HG03575 (cell line): ENCODE results near the gene IFT81.

ENCODE experiments used
- ATAC-seq: cut with Tn5 transposase; IDR thresholded peaks from one replicate; pipeline ENCODE4 v1.9.1; 2021; ENCODE audit not compliant: unreplicated experiment, insufficient number of reproducible peaks, low FRiP score; ENCODE audit errors: extremely low read depth

Gene IFT81

GRCh38 chr12:110258466-110258865 is 134.3 kb downstream of the IFT81 start:
- no peak for ATAC-seq

DNA sequence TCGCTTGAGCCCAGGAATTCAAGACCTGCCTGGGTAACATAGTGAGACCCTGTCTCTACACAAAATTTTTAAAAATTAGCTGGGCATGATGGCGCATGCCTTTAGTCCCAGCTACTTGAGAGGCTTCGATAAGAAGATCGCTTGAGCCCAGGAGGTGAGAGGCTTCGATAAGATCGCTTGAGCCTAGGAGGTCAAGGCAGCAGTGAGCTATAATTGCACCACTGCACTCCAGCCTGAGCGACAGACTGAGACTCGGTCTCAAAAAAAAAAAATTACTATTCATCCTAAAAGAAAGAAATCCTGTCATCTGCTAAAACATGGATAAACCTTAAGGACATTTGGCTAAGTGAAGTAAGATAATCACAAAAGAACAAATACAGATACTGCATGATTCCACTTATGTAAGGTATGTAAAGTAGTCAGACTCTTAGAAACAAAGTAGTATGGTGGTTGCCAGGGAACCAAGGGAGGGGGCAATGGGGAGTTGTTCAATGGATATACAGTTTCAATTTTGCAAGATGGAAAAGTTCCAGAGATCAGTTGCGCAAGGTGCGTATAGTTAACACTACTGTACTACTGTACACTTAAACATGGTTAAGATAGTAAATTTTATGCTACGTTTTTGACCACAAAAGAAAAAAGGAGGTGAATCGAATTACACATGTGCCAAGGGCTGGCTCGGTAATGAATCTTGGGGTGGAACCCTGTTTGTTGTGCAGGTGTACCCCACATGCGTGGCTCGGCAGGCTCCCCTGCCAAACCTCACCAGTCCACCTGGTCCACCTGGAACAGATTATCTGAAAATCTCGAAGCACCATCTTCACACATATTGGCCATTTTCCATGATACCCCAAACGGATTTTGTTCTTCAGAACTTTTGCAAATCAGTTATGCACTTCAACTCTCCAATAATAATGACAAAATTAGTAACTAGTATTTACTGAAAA is 138.6 kb downstream of the IFT81 start:
- ATAC-seq, result no peak

DNA sequence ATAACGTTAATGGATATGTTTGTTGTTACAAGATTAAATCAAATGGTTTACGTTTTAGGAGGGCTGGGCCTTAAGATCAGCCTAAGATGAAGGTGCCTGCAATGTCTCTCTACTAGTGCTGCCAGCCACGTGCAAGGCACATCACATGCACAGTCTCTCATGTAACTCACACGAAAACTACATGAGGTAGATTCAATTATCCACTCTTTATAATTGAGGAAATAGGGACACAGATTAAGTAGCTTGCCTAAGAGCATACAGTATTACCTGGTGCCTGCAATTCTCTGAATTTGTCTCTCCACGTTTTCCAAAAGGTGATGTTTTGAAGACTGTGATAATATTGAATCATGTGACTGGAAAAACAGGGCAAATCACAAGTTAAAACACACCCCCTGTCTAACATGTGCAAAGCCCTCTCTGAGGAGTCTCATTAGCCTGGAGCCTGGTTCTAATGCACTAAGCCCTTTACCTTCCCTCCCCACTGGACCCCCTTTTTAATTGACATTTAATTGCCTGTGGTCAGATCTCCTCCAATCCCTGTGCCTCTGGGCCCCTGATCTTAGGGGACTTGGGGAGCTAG is 142.3 kb downstream of the IFT81 start:
- ATAC-seq, result no peak

DNA sequence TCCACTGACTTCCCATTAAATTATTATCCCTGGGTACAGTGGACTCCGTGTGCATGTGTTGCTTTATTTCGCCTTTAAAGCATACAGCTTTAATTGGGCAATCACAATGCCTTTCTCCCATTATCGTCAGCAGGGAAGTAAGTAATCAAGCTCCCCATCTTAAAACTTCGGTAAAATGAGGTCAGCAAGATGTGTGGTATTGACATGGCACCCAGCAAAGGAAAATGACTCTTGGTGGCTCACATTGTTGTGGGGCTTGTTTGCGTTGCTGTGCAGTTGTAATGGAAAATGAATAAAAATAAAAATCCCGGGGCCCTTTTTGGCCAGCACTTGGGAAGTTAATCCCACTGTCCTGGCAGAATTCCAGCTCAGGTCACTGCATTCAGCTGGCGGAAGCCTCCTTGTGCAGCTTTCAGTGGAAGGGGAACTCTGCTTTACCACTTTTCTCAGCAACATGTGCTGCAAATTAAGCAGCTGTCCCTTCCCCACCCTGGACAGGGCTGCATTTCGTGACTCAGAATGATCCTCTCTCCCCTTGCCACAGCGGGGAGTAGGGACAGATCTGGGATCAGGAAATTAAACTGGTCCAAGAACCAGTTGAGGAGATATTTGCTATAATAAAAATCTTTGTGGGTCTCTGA is 142.9 kb downstream of the IFT81 start:
- ATAC-seq, result no peak
